ENCODE measurements around the gene HAUS1.
A peak's percentile ranks its signal among the peaks of the same experiment; 100 is the strongest.
"Not testable (repeated sequence)": the region's sequence is repeated elsewhere in the genome, so short reads cannot be mapped to it uniquely, and the experiment has no call there.

The HAUS1 gene

GRCh38 chr18:46160050-46160798 is 56.0 kb downstream of the HAUS1 start:
- DNase-seq = no peak

- not testable (repeated sequence) for DNase-seq
Measured at GRCh38 chr18:46160840-46161239, 56.7 kb downstream of the HAUS1 start.

- no peak for DNase-seq
Measured at GRCh38 chr18:46161703-46162396, 57.7 kb downstream of the HAUS1 start.

- no peak for DNase-seq
Measured at GRCh38 chr18:46163091-46163490, 58.9 kb downstream of the HAUS1 start.

- no peak for DNase-seq
Measured at GRCh38 chr18:46163941-46164499, 59.8 kb downstream of the HAUS1 start.

GRCh38 chr18:46164502-46164901 is 60.3 kb downstream of the HAUS1 start:
- DNase-seq = not testable (repeated sequence)

GRCh38 chr18:46164920-46165319 is 60.7 kb downstream of the HAUS1 start:
- DNase-seq = no peak

GRCh38 chr18:46166261-46166970 is 62.2 kb downstream of the HAUS1 start:
- DNase-seq = no peak

GRCh38 chr18:46167971-46168370 is 63.8 kb downstream of the HAUS1 start:
- DNase-seq = no peak

- DNase-seq = no peak
Measured at GRCh38 chr18:46169464-46169941, 65.3 kb downstream of the HAUS1 start.

- DNase-seq = no peak
Measured at GRCh38 chr18:46171331-46171730, 67.1 kb downstream of the HAUS1 start.

GRCh38 chr18:46173393-46174341 is 69.5 kb downstream of the HAUS1 start:
- peak; percentile 94 for DNase-seq

- peak; percentile 65 for DNase-seq
Measured at GRCh38 chr18:46174342-46175041, 70.3 kb downstream of the HAUS1 start.

GRCh38 chr18:46176001-46176400 is 71.8 kb downstream of the HAUS1 start:
- no peak for DNase-seq
